Measurements from ENCODE around the gene RCBTB1. TPM values are rescaled to one million over a fixed set of nuclear protein-coding genes. Genes with fewer than 3 reads are reported as not detected.

The RCBTB1 gene
- total RNA-seq, 1 experiment from 2014 or later, result 14.8 TPM

DNA sequence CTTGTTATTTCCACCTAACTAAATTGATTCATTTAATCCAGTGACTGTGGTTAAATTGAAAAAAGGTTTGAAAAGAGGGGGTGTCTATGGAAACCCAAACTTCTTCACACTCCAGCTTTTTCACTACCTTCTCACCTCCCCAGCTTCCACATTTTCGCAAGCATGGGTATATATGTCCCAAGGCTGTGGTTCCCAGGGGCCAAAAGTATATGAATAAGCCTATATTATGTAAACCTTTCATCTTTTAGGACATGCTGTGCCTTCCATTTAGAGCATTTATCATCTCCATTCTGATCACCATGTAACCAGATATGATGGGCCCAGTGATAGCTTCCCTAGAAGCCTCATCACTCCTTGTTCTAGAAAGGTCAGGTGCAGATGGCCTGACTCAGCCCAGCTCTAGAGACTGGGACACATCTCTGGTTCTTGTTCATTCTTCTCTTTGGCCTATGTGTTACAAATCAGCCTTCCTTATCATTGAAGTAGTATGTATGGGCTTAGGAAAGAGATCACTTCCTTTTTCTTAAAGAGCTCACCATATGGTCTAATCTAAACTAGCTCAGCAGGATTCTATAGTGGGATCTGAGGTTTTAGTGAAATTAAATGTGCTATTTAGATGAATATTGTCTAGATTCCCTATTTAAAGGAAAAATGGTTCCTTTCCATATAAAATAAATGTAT lies 23.4 kb upstream of the RCBTB1 start:
- BruUV-seq (replicated peaks), result no TSS peak
- no peaks in the 10 kb centered on the region for H3K36me3 ChIP-seq (ENCODE audit: control insufficient read depth, insufficient read depth, low read length)
- CTCF ChIA-PET, result no interaction called here
- POLR2A ChIA-PET, result interaction anchor here (0.6 kb wide), 1 partner anchor 208 kb away, joined by 3 read pairs; no protein-coding TSS in a partner anchor
- DNase-seq (ENCODE audit: low read depth, low spot score) (no peak), ATAC-seq (no peak)
- in situ Hi-C loops (cut with HindIII; ENCODE audit: low pct_unique_long_range_greater_than_20kb, low sequenced_read_pairs) (no loop called here), intact Hi-C loops (cut with micrococcal nuclease; ENCODE audit: unreplicated experiment) (loop anchor here (10.0 kb wide), 1 partner anchor 164 kb away; the partner anchor contains the start of genes CAB39L and SETDB2)
- no peaks in the 10 kb centered on the region for H3K9me3 ChIP-seq (ENCODE audit: control insufficient read depth, insufficient read depth, low read depth, low read length)
- H3K4me1 ChIP-seq (ENCODE audit: control insufficient read depth, insufficient read depth, low read length), result peaks cover 3% of the 10 kb centered on the region; the same call in 1 of the 2 replicates
- no peak overlapping the region for H3K27ac ChIP-seq (ENCODE audit: low read length)
- H3K4me3 ChIP-seq (ENCODE audit: low read depth in 2 of 2, low read length in 2 of 2), result no peak overlapping the region
- H3K27me3 ChIP-seq (ENCODE audit: control insufficient read depth, insufficient read depth, low read length), result no peaks in the 10 kb centered on the region
- TF ChIP-seq SIN3A (IDR thresholded peaks at IDR 0.05; ENCODE audit: borderline replicate concordance, insufficient read depth, low read depth, low read length), result no peak
- TF ChIP-seq, protein P1, sequence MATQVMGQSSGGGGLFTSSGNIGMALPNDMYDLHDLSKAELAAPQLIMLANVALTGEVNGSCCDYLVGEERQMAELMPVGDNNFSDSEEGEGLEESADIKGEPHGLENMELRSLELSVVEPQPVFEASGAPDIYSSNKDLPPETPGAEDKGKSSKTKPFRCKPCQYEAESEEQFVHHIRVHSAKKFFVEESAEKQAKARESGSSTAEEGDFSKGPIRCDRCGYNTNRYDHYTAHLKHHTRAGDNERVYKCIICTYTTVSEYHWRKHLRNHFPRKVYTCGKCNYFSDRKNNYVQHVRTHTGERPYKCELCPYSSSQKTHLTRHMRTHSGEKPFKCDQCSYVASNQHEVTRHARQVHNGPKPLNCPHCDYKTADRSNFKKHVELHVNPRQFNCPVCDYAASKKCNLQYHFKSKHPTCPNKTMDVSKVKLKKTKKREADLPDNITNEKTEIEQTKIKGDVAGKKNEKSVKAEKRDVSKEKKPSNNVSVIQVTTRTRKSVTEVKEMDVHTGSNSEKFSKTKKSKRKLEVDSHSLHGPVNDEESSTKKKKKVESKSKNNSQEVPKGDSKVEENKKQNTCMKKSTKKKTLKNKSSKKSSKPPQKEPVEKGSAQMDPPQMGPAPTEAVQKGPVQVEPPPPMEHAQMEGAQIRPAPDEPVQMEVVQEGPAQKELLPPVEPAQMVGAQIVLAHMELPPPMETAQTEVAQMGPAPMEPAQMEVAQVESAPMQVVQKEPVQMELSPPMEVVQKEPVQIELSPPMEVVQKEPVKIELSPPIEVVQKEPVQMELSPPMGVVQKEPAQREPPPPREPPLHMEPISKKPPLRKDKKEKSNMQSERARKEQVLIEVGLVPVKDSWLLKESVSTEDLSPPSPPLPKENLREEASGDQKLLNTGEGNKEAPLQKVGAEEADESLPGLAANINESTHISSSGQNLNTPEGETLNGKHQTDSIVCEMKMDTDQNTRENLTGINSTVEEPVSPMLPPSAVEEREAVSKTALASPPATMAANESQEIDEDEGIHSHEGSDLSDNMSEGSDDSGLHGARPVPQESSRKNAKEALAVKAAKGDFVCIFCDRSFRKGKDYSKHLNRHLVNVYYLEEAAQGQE (IDR thresholded peaks at IDR 0.05; ENCODE audit: insufficient read depth in 1 of 2, low read depth in 2 of 2, low read length in 1 of 2), result no peak
- no peak for TF ChIP-seq TCF7L2 (IDR thresholded peaks at IDR 0.05; ENCODE audit: low read depth, low read length)

DNA sequence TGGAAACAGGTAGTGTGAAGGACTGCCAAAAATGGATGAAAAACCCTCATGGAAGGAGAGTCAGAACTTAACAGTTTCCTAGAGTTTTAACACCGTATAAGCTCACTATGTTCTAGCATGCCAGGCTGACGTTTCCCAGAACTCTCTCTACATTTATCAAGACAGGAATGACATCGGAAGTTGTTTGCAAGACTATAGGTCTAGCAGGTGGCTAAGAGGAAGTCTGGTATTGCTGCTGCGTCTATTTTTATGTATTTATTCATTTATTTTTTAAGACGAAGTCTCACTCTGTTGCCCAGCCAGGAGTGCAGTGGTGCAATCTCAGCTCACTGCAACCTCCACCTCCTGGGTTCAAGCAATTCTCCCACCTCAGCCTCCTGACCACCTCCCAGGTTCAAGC lies 22.4 kb upstream of the RCBTB1 start:
- Histone ChIP-seq H3K9me3 (ENCODE audit: control insufficient read depth, insufficient read depth, low read depth, low read length) (no peaks in the 10 kb centered on the region), H3K4me3 (ENCODE audit: low read depth in 2 of 2, low read length in 2 of 2) (no peak overlapping the region), H3K4me1 (ENCODE audit: control insufficient read depth, insufficient read depth, low read length) (peaks cover 3% of the 10 kb centered on the region; the same call in 1 of the 2 replicates), H3K36me3 (ENCODE audit: control insufficient read depth, insufficient read depth, low read length) (no peaks in the 10 kb centered on the region), H3K27me3 (ENCODE audit: control insufficient read depth, insufficient read depth, low read length) (no peaks in the 10 kb centered on the region), H3K27ac (ENCODE audit: low read length) (no peak overlapping the region)
- intact Hi-C loops (cut with micrococcal nuclease; ENCODE audit: unreplicated experiment) (loop anchor here (1.0 to 10.0 kb wide), 2 partner anchors 163 to 306 kb away; partner anchors contain the start of genes CAB39L and SETDB2), in situ Hi-C loops (cut with HindIII; ENCODE audit: low pct_unique_long_range_greater_than_20kb, low sequenced_read_pairs) (no loop called here)
- POLR2A ChIA-PET, result no interaction called here
- CTCF ChIA-PET, result no interaction called here
- DNase-seq (ENCODE audit: low read depth, low spot score) (no peak), ATAC-seq (no peak)
- no TSS peak for BruUV-seq (replicated peaks)
- TF ChIP-seq TCF7L2 (IDR thresholded peaks at IDR 0.05; ENCODE audit: low read depth, low read length), result no peak
- TF ChIP-seq, protein P1 (IDR thresholded peaks at IDR 0.05; ENCODE audit: insufficient read depth in 1 of 2, low read depth in 2 of 2, low read length in 1 of 2), result no peak
- no peak for TF ChIP-seq SIN3A (IDR thresholded peaks at IDR 0.05; ENCODE audit: borderline replicate concordance, insufficient read depth, low read depth, low read length)
